Stomach smooth muscle (tissue), 2 donors: ENCODE data around the gene CADPS2.

Experiments used
- H3K27ac ChIP-seq: one replicate; pipeline ENCODE4 v1.7.0; 2013; ENCODE audit warnings: mild to moderate bottlenecking, low read length, inconsistent platforms
- H3K27me3 ChIP-seq, 2 donors: one replicate each; pipeline ENCODE4 v1.7.0; 2013; ENCODE audit warnings: low read length in 2 of 2; ENCODE audit not compliant: insufficient read depth in 2 of 2, control insufficient read depth in 1 of 2
- H3K36me3 ChIP-seq, 2 donors: one replicate each; pipeline ENCODE4 v1.7.0; 2013; ENCODE audit warnings: low read length in 2 of 2; ENCODE audit not compliant: control insufficient read depth in 2 of 2, insufficient read depth in 2 of 2
- H3K4me1 ChIP-seq: one replicate; pipeline ENCODE4 v1.7.0; 2013; ENCODE audit warnings: low read length; ENCODE audit not compliant: control insufficient read depth, insufficient read depth
- H3K4me3 ChIP-seq, 2 donors: one replicate each; pipeline ENCODE4 v1.7.0; 2013; ENCODE audit warnings: low read length in 2 of 2
- H3K9ac ChIP-seq, 2 donors: one replicate each; pipeline ENCODE4 v1.7.0; 2013; ENCODE audit warnings: low read length in 2 of 2, mild to moderate bottlenecking in 1 of 2
- H3K9me3 ChIP-seq, 2 donors: one replicate each; pipeline ENCODE4 v1.7.0; 2013; ENCODE audit warnings: low read length in 2 of 2; ENCODE audit not compliant: control insufficient read depth in 2 of 2
- donor health status: healthy.
- donor health status: Pancreatic carcinoma.

CADPS2 gene

GRCh38 chr7:122438492-122438891 is 447.8 kb downstream of the CADPS2 start:
- no peak overlapping the region for H3K9ac ChIP-seq
- no peaks in the 10 kb centered on the region for H3K9me3 ChIP-seq
- no peaks in the 10 kb centered on the region for H3K36me3 ChIP-seq
- no peaks in the 10 kb centered on the region for H3K27me3 ChIP-seq
- no peak overlapping the region for H3K4me3 ChIP-seq
- no peak overlapping the region for H3K27ac ChIP-seq
- H3K4me1 ChIP-seq = no peaks in the 10 kb centered on the region

GRCh38 chr7:122438006-122438405 is 448.3 kb downstream of the CADPS2 start:
- Histone ChIP-seq H3K9ac (no peak overlapping the region), H3K4me1 (no peaks in the 10 kb centered on the region), H3K27ac (no peak overlapping the region), H3K36me3 (no peaks in the 10 kb centered on the region), H3K27me3 (no peaks in the 10 kb centered on the region), H3K9me3 (no peaks in the 10 kb centered on the region), H3K4me3 (no peak overlapping the region)

- Histone ChIP-seq H3K27me3 (no peaks in the 10 kb centered on the region), H3K27ac (no peak overlapping the region), H3K9me3 (no peaks in the 10 kb centered on the region), H3K36me3 (no peaks in the 10 kb centered on the region), H3K9ac (no peak overlapping the region), H3K4me3 (no peak overlapping the region), H3K4me1 (no peaks in the 10 kb centered on the region)
Measured at GRCh38 chr7:122433765-122434164, 452.5 kb downstream of the CADPS2 start.

- Histone ChIP-seq H3K9ac (no peak overlapping the region), H3K4me3 (no peak overlapping the region), H3K27ac (no peak overlapping the region), H3K9me3 (no peaks in the 10 kb centered on the region), H3K4me1 (no peaks in the 10 kb centered on the region), H3K27me3 (no peaks in the 10 kb centered on the region), H3K36me3 (no peaks in the 10 kb centered on the region)
Measured at GRCh38 chr7:122430710-122431109, 455.6 kb downstream of the CADPS2 start.

- no peaks in the 10 kb centered on the region for H3K36me3 ChIP-seq
- no peaks in the 10 kb centered on the region for H3K9me3 ChIP-seq
- H3K27me3 ChIP-seq = no peaks in the 10 kb centered on the region
- no peak overlapping the region for H3K27ac ChIP-seq
- H3K4me1 ChIP-seq = no peaks in the 10 kb centered on the region
- H3K4me3 ChIP-seq = no peak overlapping the region
- no peak overlapping the region for H3K9ac ChIP-seq
Measured at GRCh38 chr7:122429926-122430325, 456.3 kb downstream of the CADPS2 start.

- Histone ChIP-seq H3K27me3 (no peaks in the 10 kb centered on the region), H3K4me1 (no peaks in the 10 kb centered on the region), H3K9me3 (no peaks in the 10 kb centered on the region), H3K9ac (no peak overlapping the region), H3K27ac (no peak overlapping the region), H3K36me3 (no peaks in the 10 kb centered on the region), H3K4me3 (no peak overlapping the region)
Measured at GRCh38 chr7:122425731-122426130, 460.5 kb downstream of the CADPS2 start.

GRCh38 chr7:122423591-122423990 is 462.7 kb downstream of the CADPS2 start:
- Histone ChIP-seq H3K36me3 (no peaks in the 10 kb centered on the region), H3K9ac (no peak overlapping the region), H3K9me3 (no peaks in the 10 kb centered on the region), H3K4me1 (no peaks in the 10 kb centered on the region), H3K4me3 (no peak overlapping the region), H3K27me3 (no peaks in the 10 kb centered on the region), H3K27ac (no peak overlapping the region)

GRCh38 chr7:122416336-122416735 is 469.9 kb downstream of the CADPS2 start:
- no peaks in the 10 kb centered on the region for H3K36me3 ChIP-seq
- no peak overlapping the region for H3K9ac ChIP-seq
- no peaks in the 10 kb centered on the region for H3K9me3 ChIP-seq
- H3K4me3 ChIP-seq = no peak overlapping the region
- H3K27me3 ChIP-seq = no peaks in the 10 kb centered on the region
- no peak overlapping the region for H3K27ac ChIP-seq
- H3K4me1 ChIP-seq = no peaks in the 10 kb centered on the region

GRCh38 chr7:122415510-122415909 is 470.8 kb downstream of the CADPS2 start:
- Histone ChIP-seq H3K27ac (no peak overlapping the region), H3K4me3 (no peak overlapping the region), H3K36me3 (no peaks in the 10 kb centered on the region)

GRCh38 chr7:122413339-122413738 is 472.9 kb downstream of the CADPS2 start:
- no peak overlapping the region for H3K4me3 ChIP-seq
- no peaks in the 10 kb centered on the region for H3K9me3 ChIP-seq
- no peaks in the 10 kb centered on the region for H3K36me3 ChIP-seq
- no peak overlapping the region for H3K27ac ChIP-seq
- no peak overlapping the region for H3K9ac ChIP-seq
- H3K4me1 ChIP-seq = no peaks in the 10 kb centered on the region
- H3K27me3 ChIP-seq = no peaks in the 10 kb centered on the region

More at GRCh38 chr7:122415510-122415909, 470.8 kb downstream of the CADPS2 start:
- no peak overlapping the region for H3K9ac ChIP-seq
- H3K4me1 ChIP-seq = no peaks in the 10 kb centered on the region
- H3K9me3 ChIP-seq = no peaks in the 10 kb centered on the region
- no peaks in the 10 kb centered on the region for H3K27me3 ChIP-seq

- Histone ChIP-seq H3K9me3 (no peaks in the 10 kb centered on the region), H3K27ac (no peak overlapping the region), H3K4me3 (no peak overlapping the region), H3K27me3 (no peaks in the 10 kb centered on the region), H3K9ac (no peak overlapping the region), H3K36me3 (no peaks in the 10 kb centered on the region), H3K4me1 (no peaks in the 10 kb centered on the region)
Measured at GRCh38 chr7:122412883-122413282, 473.4 kb downstream of the CADPS2 start.
